Left colon (tissue), 2 donors: ENCODE measurements around the gene PDC. TPM values are rescaled to one million over a fixed set of nuclear protein-coding genes. Genes with fewer than 3 reads are reported as not detected.

Source experiments
- ATAC-seq: fragments of 200-7000 bp; cut with Tn5 transposase; one replicate; pipeline ENCODE4 v1.9.1; 2020; ENCODE audit warnings: mild to moderate bottlenecking, moderate library complexity
- DNase-seq, 2 donors: peaks; one replicate each; pipeline ENCODE4 v3.0.0-alpha.2; 2020
- intact Hi-C, 2 donors: fragments of 100-400 bp; cut with DNase I in 1 of 2; cut with micrococcal nuclease in 1 of 2; formaldehyde crosslinking; loops; one replicate each; pipeline versions ENCODE4 v1.11.2 to v1.14.0; 2022; cut with DNase I, micrococcal nuclease
- long read RNA-seq: library from polyadenylated mRNA; unstranded; transcript quantifications from one replicate; pipeline ENCODE4 v2.0.0, GENCODE V29; 2021
- total RNA-seq, 2 donors: library from RNA; stranded (reverse); fragmentation: NEBNext Ultra II Directional; extraction: Animal tissue kit (Norgen Biotek cat#: 25700); gene quantifications; one replicate each; pipeline ENCODE4 v1.2.1, GENCODE V29; 2021
- donor health status: DM: no; HTN: no; CAD: no.
- donor health status: DM: yes; HTN: yes; CAD: no.

Gene PDC
- not detected for total RNA-seq
- long read RNA-seq, partial matches to known transcripts, result 0 of 1 reads
- long read RNA-seq, other reads (novel, unspliced or antisense), result 1 of 1 reads

GRCh38 chr1:186461014-186461413 lies at the start of gene PDC:
Gene PDC (minus strand): TSS chr1:186461114. CDS start chr1:186449459, 11,655 bp downstream.
- no peak for ATAC-seq
- no peak for DNase-seq
- intact Hi-C loops, result no loop called here

- no peak for DNase-seq
- no peak for ATAC-seq
- intact Hi-C loops, result no loop called here
Measured at GRCh38 chr1:186503190-186503589, 42.3 kb upstream of the PDC start.

GRCh38 chr1:186502087-186502486 lies 41.2 kb upstream of the PDC start:
- DNase-seq (no peak), ATAC-seq (no peak)
- intact Hi-C loops, result no loop called here

- intact Hi-C loops, result no loop called here
- ATAC-seq (no peak), DNase-seq (no peak)
Measured at GRCh38 chr1:186500804-186501203, 39.9 kb upstream of the PDC start.

GRCh38 chr1:186499571-186499970 lies 38.7 kb upstream of the PDC start:
- intact Hi-C loops, result no loop called here
- DNase-seq (no peak), ATAC-seq (no peak)

- no peak for ATAC-seq
- intact Hi-C loops, result no loop called here
- no peak for DNase-seq
Measured at GRCh38 chr1:186498695-186499389, 37.9 kb upstream of the PDC start.

- DNase-seq, result no peak
- ATAC-seq, result no peak
- intact Hi-C loops, result no loop called here
Measured at GRCh38 chr1:186498071-186498470, 37.2 kb upstream of the PDC start.

- DNase-seq (no peak), ATAC-seq (no peak)
- intact Hi-C loops, result no loop called here
Measured at GRCh38 chr1:186497651-186498050, 36.7 kb upstream of the PDC start.

- intact Hi-C loops, result no loop called here
- DNase-seq (no peak), ATAC-seq (no peak)
Measured at GRCh38 chr1:186496171-186496851, 35.4 kb upstream of the PDC start.

GRCh38 chr1:186494832-186495271 lies 33.9 kb upstream of the PDC start:
- intact Hi-C loops, result no loop called here
- no peak for DNase-seq
- no peak for ATAC-seq

- DNase-seq (no peak), ATAC-seq (no peak)
- intact Hi-C loops, result no loop called here
Measured at GRCh38 chr1:186492531-186493291, 31.8 kb upstream of the PDC start.

GRCh38 chr1:186491336-186491735 lies 30.4 kb upstream of the PDC start:
- ATAC-seq (no peak), DNase-seq (no peak)
- intact Hi-C loops, result no loop called here

GRCh38 chr1:186487163-186487562 lies 26.2 kb upstream of the PDC start:
- intact Hi-C loops, result loop anchor here in 1 of 2 donors (10.0 kb wide), 2 partner anchors 228 to 508 kb away; no protein-coding TSS in a partner anchor
- DNase-seq (no peak), ATAC-seq (no peak)

GRCh38 chr1:186486061-186486460 lies 25.1 kb upstream of the PDC start:
- intact Hi-C loops, result loop anchor here in 1 of 2 donors (10.0 kb wide), 2 partner anchors 229 to 509 kb away; no protein-coding TSS in a partner anchor
- ATAC-seq (no peak), DNase-seq (no peak)

- no peak for ATAC-seq
- DNase-seq, result no peak
- intact Hi-C loops, result loop anchor here in 1 of 2 donors (10.0 kb wide), 2 partner anchors 231 to 511 kb away; no protein-coding TSS in a partner anchor
Measured at GRCh38 chr1:186483561-186483960, 22.6 kb upstream of the PDC start.

- peak; percentile 52 for ATAC-seq
- intact Hi-C loops, result loop anchor here in 1 of 2 donors (10.0 kb wide), 2 partner anchors 232 to 512 kb away; no protein-coding TSS in a partner anchor
- DNase-seq, result peak; percentile 24 to 35
Measured at GRCh38 chr1:186482661-186483255, 21.8 kb upstream of the PDC start.

- intact Hi-C loops, result loop anchor here in 1 of 2 donors (10.0 kb wide), 2 partner anchors 233 to 513 kb away; no protein-coding TSS in a partner anchor
- ATAC-seq (no peak), DNase-seq (no peak)
Measured at GRCh38 chr1:186481303-186481888, 20.5 kb upstream of the PDC start.

GRCh38 chr1:186479162-186479561 lies 18.2 kb upstream of the PDC start:
- intact Hi-C loops, result no loop called here
- no peak for ATAC-seq
- no peak for DNase-seq
